GM10266 (cell line): ENCODE data around the gene LGR4.
"Not testable (repeated sequence)": the region's sequence is repeated elsewhere in the genome, so short reads cannot be mapped to it uniquely, and the experiment has no call there.

ENCODE experiments used
- DNase-seq: peaks from one replicate; pipeline ENCODE4 v3.0.0; 2012; ENCODE audit errors: extremely low spot score
- CTCF ChIP-seq: IDR thresholded peaks from 2 replicates; pipeline ENCODE4 v1.5.1; 2012; ENCODE audit warnings: mild to moderate bottlenecking, low read depth; ENCODE audit not compliant: control insufficient read depth, insufficient read depth; ENCODE audit errors: missing control alignments

LGR4 gene

GRCh38 chr11:27349919-27350318, 122.7 kb downstream of the LGR4 start:
- no peak for TF ChIP-seq CTCF
- no peak for DNase-seq

- no peak for TF ChIP-seq CTCF
- no peak for DNase-seq
Measured at GRCh38 chr11:27348340-27348873, 124.2 kb downstream of the LGR4 start.

GRCh38 chr11:27347359-27348339, 124.9 kb downstream of the LGR4 start:
- no peak for DNase-seq
- no peak for TF ChIP-seq CTCF

GRCh38 chr11:27339941-27340340, 132.6 kb downstream of the LGR4 start:
- TF ChIP-seq CTCF, result no peak
- DNase-seq, result no peak

- not testable (repeated sequence) for DNase-seq
Measured at GRCh38 chr11:27334764-27335163, 137.8 kb downstream of the LGR4 start.

GRCh38 chr11:27331981-27332380, 140.6 kb downstream of the LGR4 start:
- no peak for TF ChIP-seq CTCF
- DNase-seq, result no peak

- no peak for TF ChIP-seq CTCF
- DNase-seq, result no peak
Measured at GRCh38 chr11:27330633-27331270, 141.8 kb downstream of the LGR4 start.
